ENCODE measurements around the gene DLG2. TPM values are rescaled to one million over a fixed set of nuclear protein-coding genes. Genes with fewer than 3 reads are reported as not detected.

The DLG2 gene
- total RNA-seq, 4 donors from 2014 or later, result 2.9 to 30.2 (median 22.6) TPM

GRCh38 chr11:83456566-83456965, 2170.6 kb downstream of the DLG2 start:
- Histone ChIP-seq H3K27me3 (no peaks in the 10 kb centered on the region), H3K9me3 (no peaks in the 10 kb centered on the region), H3K4me1 (no peaks in the 10 kb centered on the region), H3K27ac (no peak overlapping the region), H3K36me3 (no peaks in the 10 kb centered on the region), H3K4me3 (no peak overlapping the region)
- no peak for DNase-seq
- no peak for TF ChIP-seq POLR2A (IDR thresholded peaks at IDR 0.05)
- TF ChIP-seq, protein P1, sequence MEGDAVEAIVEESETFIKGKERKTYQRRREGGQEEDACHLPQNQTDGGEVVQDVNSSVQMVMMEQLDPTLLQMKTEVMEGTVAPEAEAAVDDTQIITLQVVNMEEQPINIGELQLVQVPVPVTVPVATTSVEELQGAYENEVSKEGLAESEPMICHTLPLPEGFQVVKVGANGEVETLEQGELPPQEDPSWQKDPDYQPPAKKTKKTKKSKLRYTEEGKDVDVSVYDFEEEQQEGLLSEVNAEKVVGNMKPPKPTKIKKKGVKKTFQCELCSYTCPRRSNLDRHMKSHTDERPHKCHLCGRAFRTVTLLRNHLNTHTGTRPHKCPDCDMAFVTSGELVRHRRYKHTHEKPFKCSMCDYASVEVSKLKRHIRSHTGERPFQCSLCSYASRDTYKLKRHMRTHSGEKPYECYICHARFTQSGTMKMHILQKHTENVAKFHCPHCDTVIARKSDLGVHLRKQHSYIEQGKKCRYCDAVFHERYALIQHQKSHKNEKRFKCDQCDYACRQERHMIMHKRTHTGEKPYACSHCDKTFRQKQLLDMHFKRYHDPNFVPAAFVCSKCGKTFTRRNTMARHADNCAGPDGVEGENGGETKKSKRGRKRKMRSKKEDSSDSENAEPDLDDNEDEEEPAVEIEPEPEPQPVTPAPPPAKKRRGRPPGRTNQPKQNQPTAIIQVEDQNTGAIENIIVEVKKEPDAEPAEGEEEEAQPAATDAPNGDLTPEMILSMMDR (IDR thresholded peaks at IDR 0.05), result no peak
- intact Hi-C loops (cut with DNase I; ENCODE audit: low total_unique reads), result no loop called here

GRCh38 chr11:83456075-83456474, 2171.1 kb downstream of the DLG2 start:
- Histone ChIP-seq H3K4me1 (no peaks in the 10 kb centered on the region), H3K36me3 (no peaks in the 10 kb centered on the region), H3K4me3 (no peak overlapping the region), H3K27me3 (no peaks in the 10 kb centered on the region), H3K27ac (no peak overlapping the region), H3K9me3 (no peaks in the 10 kb centered on the region)
- TF ChIP-seq, protein P1 (IDR thresholded peaks at IDR 0.05), result no peak
- TF ChIP-seq POLR2A (IDR thresholded peaks at IDR 0.05), result no peak
- intact Hi-C loops (cut with DNase I; ENCODE audit: low total_unique reads), result no loop called here
- DNase-seq, result no peak

- no peaks in the 10 kb centered on the region for H3K27me3 ChIP-seq
- no peak overlapping the region for H3K27ac ChIP-seq
- intact Hi-C loops (cut with DNase I; ENCODE audit: low total_unique reads), result no loop called here
- no peaks in the 10 kb centered on the region for H3K9me3 ChIP-seq
- no peaks in the 10 kb centered on the region for H3K4me1 ChIP-seq
- TF ChIP-seq, protein P1 (IDR thresholded peaks at IDR 0.05), result no peak
- no peak for TF ChIP-seq POLR2A (IDR thresholded peaks at IDR 0.05)
- DNase-seq, result no peak
- H3K4me3 ChIP-seq, result no peak overlapping the region
- no peaks in the 10 kb centered on the region for H3K36me3 ChIP-seq
Measured at GRCh38 chr11:83455356-83455755, 2171.8 kb downstream of the DLG2 start.

DNA sequence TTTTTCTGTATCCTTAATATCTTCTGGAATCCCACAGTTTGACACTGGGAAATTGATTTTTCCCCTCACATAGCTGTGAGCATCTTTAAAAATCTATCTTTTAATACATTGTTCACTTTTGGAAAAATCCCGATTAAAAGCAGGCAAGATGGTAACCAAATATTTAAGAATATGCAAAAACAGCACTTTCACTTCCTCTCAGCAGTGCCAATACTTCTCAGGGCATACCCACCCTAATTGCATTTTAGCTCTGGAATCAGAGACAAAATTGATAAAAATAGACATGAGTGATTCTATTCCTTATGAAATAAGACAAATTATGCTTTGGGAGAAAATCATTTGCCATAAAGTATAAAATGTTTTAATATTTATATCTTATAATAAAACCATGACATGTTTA, 2172.5 kb downstream of the DLG2 start:
- intact Hi-C loops (cut with DNase I; ENCODE audit: low total_unique reads), result no loop called here
- no peaks in the 10 kb centered on the region for H3K27me3 ChIP-seq
- no peaks in the 10 kb centered on the region for H3K36me3 ChIP-seq
- DNase-seq, result no peak
- H3K4me1 ChIP-seq, result no peaks in the 10 kb centered on the region
- TF ChIP-seq, protein P1 (IDR thresholded peaks at IDR 0.05), result no peak
- no peak for TF ChIP-seq POLR2A (IDR thresholded peaks at IDR 0.05)
- no peaks in the 10 kb centered on the region for H3K9me3 ChIP-seq
- H3K27ac ChIP-seq, result no peak overlapping the region
- no peak overlapping the region for H3K4me3 ChIP-seq

GRCh38 chr11:83449338-83449913, 2177.7 kb downstream of the DLG2 start:
- no peaks in the 10 kb centered on the region for H3K36me3 ChIP-seq
- TF ChIP-seq POLR2A (IDR thresholded peaks at IDR 0.05), result no peak
- TF ChIP-seq, protein P1 (IDR thresholded peaks at IDR 0.05), result no peak
- no peaks in the 10 kb centered on the region for H3K27me3 ChIP-seq
- H3K4me3 ChIP-seq, result no peak overlapping the region
- H3K9me3 ChIP-seq, result no peaks in the 10 kb centered on the region
- no peak overlapping the region for H3K27ac ChIP-seq
- intact Hi-C loops (cut with DNase I; ENCODE audit: low total_unique reads), result no loop called here
- DNase-seq, result no peak
- H3K4me1 ChIP-seq, result no peaks in the 10 kb centered on the region

All from uterus (tissue), 4 donors.